GM18499 (cell line): ENCODE measurements around the gene SCUBE2.

Source experiments
- ATAC-seq: cut with Tn5 transposase; IDR thresholded peaks from one replicate; pipeline ENCODE4 v1.9.1; 2021; ENCODE audit warnings: moderate number of reproducible peaks; ENCODE audit not compliant: insufficient read depth, unreplicated experiment

The SCUBE2 gene

GRCh38 chr11:9049959-9050358, 41.4 kb downstream of the SCUBE2 start:
- no peak for ATAC-seq

GRCh38 chr11:9047964-9048523, 43.4 kb downstream of the SCUBE2 start:
- ATAC-seq, result no peak

- no peak for ATAC-seq
These were observed 44.9 kb downstream of the SCUBE2 start for GRCh38 chr11:9046481-9046880.

GRCh38 chr11:9042488-9042887, 48.9 kb downstream of the SCUBE2 start:
- no peak for ATAC-seq

GRCh38 chr11:9041747-9042146, 49.7 kb downstream of the SCUBE2 start:
- no peak for ATAC-seq

- ATAC-seq, result no peak
These were observed 51.0 kb downstream of the SCUBE2 start for GRCh38 chr11:9040410-9040809.

GRCh38 chr11:9039863-9040262, 51.5 kb downstream of the SCUBE2 start:
- no peak for ATAC-seq

GRCh38 chr11:9039198-9039597, 52.2 kb downstream of the SCUBE2 start:
- no peak for ATAC-seq

- no peak for ATAC-seq
These were observed 52.9 kb downstream of the SCUBE2 start for GRCh38 chr11:9038541-9038940.

GRCh38 chr11:9037963-9038362, 53.4 kb downstream of the SCUBE2 start:
- no peak for ATAC-seq

- ATAC-seq, result no peak
These were observed 54.2 kb downstream of the SCUBE2 start for GRCh38 chr11:9037046-9037780.

GRCh38 chr11:9030601-9031000, 60.8 kb downstream of the SCUBE2 start:
- no peak for ATAC-seq

GRCh38 chr11:9029422-9029821, 62.0 kb downstream of the SCUBE2 start:
- ATAC-seq, result no peak

GRCh38 chr11:9028581-9028980, 62.8 kb downstream of the SCUBE2 start:
- no peak for ATAC-seq

- ATAC-seq, result no peak
These were observed 66.1 kb downstream of the SCUBE2 start for GRCh38 chr11:9025101-9025850.

- no peak for ATAC-seq
These were observed 68.3 kb downstream of the SCUBE2 start for GRCh38 chr11:9022961-9023680.

- no peak for ATAC-seq
These were observed 70.5 kb downstream of the SCUBE2 start for GRCh38 chr11:9020916-9021315.

GRCh38 chr11:9019861-9020260, 71.5 kb downstream of the SCUBE2 start:
- ATAC-seq, result no peak

- no peak for ATAC-seq
These were observed 73.6 kb downstream of the SCUBE2 start for GRCh38 chr11:9017773-9018172.

GRCh38 chr11:9016916-9017642, 74.3 kb downstream of the SCUBE2 start:
- no peak for ATAC-seq
